ENCODE results near the gene NLRP8. TPM values are rescaled to one million over a fixed set of nuclear protein-coding genes. Genes with fewer than 3 reads are reported as not detected.
"Not testable (repeated sequence)": the region's sequence is repeated elsewhere in the genome, so short reads cannot be mapped to it uniquely, and the experiment has no call there.

Gene NLRP8
- total and polyA plus RNA-seq, 10 donors = not detected

GRCh38 chr19:55913643-55914268, 33.9 kb upstream of the NLRP8 start:
- 44 to 52% (median 45%) methylated on average over 9 of the region's 9 CpGs for WGBS, 5 donors

GRCh38 chr19:55923556-55923955, 24.1 kb upstream of the NLRP8 start:
- Histone ChIP-seq H3K4me1 (no peaks in the 10 kb centered on the region), H3K9me3 (peaks cover 0 to 83% (median 44%) of the 10 kb centered on the region in 8 donors), H3K4me3 (no peak overlapping the region), H3K27ac (no peak overlapping the region), H3K36me3 (no peaks in the 10 kb centered on the region), H3K27me3 (replicated peaks in 1 of 7) (peaks cover 0 to 19% (median 0%) of the 10 kb centered on the region in 7 donors)
- intact Hi-C loops (cut with DNase I; ENCODE audit: low total_unique reads) = no loop called here
- no peak for TF ChIP-seq POLR2A (IDR thresholded peaks at IDR 0.05)
- TF ChIP-seq CTCF (IDR thresholded peaks at IDR 0.05 in 8 of 11, conservative IDR thresholded peaks at IDR 0.05 in 3 of 11) = no peak
- no peak for TF ChIP-seq POLR2AphosphoS5 (IDR thresholded peaks at IDR 0.05)
- no peak for DNase-seq
- 74 to 85% (median 78%) methylated on average over 5 of the region's 5 CpGs for WGBS, 5 donors

More at GRCh38 chr19:55913643-55914268, 33.9 kb upstream of the NLRP8 start:
- H3K4me1 ChIP-seq = no peaks in the 10 kb centered on the region
- no peak overlapping the region for H3K4me3 ChIP-seq
- TF ChIP-seq POLR2AphosphoS5 (IDR thresholded peaks at IDR 0.05) (no peak), CTCF (IDR thresholded peaks at IDR 0.05 in 8 of 11, conservative IDR thresholded peaks at IDR 0.05 in 3 of 11) (no peak), POLR2A (IDR thresholded peaks at IDR 0.05) (no peak)
- no peak overlapping the region for H3K27ac ChIP-seq
- DNase-seq = no peak
- H3K36me3 ChIP-seq = no peaks in the 10 kb centered on the region
- intact Hi-C loops (cut with DNase I; ENCODE audit: low total_unique reads) = no loop called here
- peaks cover 0 to 27% (median 0%) of the 10 kb centered on the region in 7 donors for H3K27me3 ChIP-seq (replicated peaks in 1 of 7)
- H3K9me3 ChIP-seq = peaks cover 0 to 72% (median 42%) of the 10 kb centered on the region in 8 donors

- H3K27me3 ChIP-seq (replicated peaks in 1 of 7) = peaks cover 0 to 19% (median 0%) of the 10 kb centered on the region in 7 donors
- no peaks in the 10 kb centered on the region for H3K36me3 ChIP-seq
- H3K9me3 ChIP-seq = peaks cover 0 to 54% (median 24%) of the 10 kb centered on the region in 8 donors
- intact Hi-C loops (cut with DNase I; ENCODE audit: low total_unique reads) = no loop called here
- DNase-seq = no peak
- WGBS, 5 donors = 77 to 87% (median 78%) methylated on average over 7 to 8 of the region's 8 CpGs
- H3K27ac ChIP-seq = no peak overlapping the region
- TF ChIP-seq POLR2AphosphoS5 (IDR thresholded peaks at IDR 0.05) = no peak
- TF ChIP-seq POLR2A (IDR thresholded peaks at IDR 0.05) = no peak
- TF ChIP-seq CTCF (IDR thresholded peaks at IDR 0.05 in 8 of 11, conservative IDR thresholded peaks at IDR 0.05 in 3 of 11) = no peak
- no peak overlapping the region for H3K4me3 ChIP-seq
- H3K4me1 ChIP-seq = no peaks in the 10 kb centered on the region
Measured at GRCh38 chr19:55927991-55928390, 19.6 kb upstream of the NLRP8 start.

GRCh38 chr19:55929258-55929657, 18.4 kb upstream of the NLRP8 start:
- H3K4me3 ChIP-seq; intact Hi-C loops (cut with DNase I; ENCODE audit: low total_unique reads); H3K4me1 ChIP-seq; H3K36me3 ChIP-seq; DNase-seq; H3K27ac ChIP-seq: not testable (repeated sequence)
- Histone ChIP-seq H3K9me3 (peaks cover 0 to 46% (median 11%) of the 10 kb centered on the region in 8 donors), H3K27me3 (replicated peaks in 1 of 7) (peaks cover 0 to 19% (median 0%) of the 10 kb centered on the region in 7 donors)
- 87 to 95% (median 91%) methylated on average over 5 of the region's 5 CpGs for WGBS, 5 donors

All from spleen (tissue), 11 donors.